GM18499 (cell line): ENCODE results near the gene BANP.
A peak's percentile ranks its signal among the peaks of the same experiment; 100 is the strongest.
"Not testable (repeated sequence)": the region's sequence is repeated elsewhere in the genome, so short reads cannot be mapped to it uniquely, and the experiment has no call there.

Experiments used
- ATAC-seq: cut with Tn5 transposase; IDR thresholded peaks from one replicate; pipeline ENCODE4 v1.9.1; 2021; ENCODE audit warnings: moderate number of reproducible peaks; ENCODE audit not compliant: insufficient read depth, unreplicated experiment

Gene BANP, protein sequence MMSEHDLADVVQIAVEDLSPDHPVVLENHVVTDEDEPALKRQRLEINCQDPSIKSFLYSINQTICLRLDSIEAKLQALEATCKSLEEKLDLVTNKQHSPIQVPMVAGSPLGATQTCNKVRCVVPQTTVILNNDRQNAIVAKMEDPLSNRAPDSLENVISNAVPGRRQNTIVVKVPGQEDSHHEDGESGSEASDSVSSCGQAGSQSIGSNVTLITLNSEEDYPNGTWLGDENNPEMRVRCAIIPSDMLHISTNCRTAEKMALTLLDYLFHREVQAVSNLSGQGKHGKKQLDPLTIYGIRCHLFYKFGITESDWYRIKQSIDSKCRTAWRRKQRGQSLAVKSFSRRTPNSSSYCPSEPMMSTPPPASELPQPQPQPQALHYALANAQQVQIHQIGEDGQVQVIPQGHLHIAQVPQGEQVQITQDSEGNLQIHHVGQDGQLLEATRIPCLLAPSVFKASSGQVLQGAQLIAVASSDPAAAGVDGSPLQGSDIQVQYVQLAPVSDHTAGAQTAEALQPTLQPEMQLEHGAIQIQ

DNA sequence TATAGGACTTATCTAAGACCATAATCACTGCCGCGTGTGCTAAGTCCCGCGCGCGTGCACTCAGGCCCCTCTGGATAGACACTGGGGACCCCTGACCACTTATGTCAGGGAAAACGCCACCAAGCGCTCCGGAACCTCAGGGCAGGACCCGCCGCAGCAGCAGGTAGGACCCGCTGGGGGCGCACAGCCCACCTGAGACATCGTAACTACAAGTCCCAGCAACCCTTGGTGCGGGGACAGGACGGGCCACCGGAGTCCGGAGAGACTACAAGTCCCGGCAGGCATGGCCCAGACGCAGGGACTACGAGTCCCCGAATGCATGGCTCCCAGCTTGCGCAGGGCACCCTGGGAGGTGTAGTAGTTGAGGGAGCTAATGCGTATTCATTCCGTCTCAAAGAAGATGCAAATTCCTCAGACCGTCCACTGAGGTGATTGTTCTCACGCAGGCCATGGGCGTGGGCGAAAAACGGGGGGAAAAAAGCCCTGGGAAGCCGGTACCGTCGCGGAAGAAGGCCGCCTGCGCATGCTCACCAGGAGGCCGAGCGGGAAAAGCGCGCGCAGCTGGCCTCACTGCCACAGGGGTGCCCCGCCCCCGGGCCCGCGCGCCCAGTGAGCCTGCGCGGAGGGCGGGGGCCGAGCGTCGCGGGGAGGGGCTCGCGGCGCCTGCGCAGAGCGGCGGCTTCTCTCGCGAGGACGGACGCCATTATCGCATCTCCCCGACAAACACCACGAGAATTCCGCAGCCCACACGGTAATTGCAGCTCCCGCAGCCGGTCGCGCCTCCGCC lies at the start of gene BANP:
BANP (plus strand) TSS at position 670 of the 787 bp plus-strand sequence. CDS start 23,682 bp downstream, outside the sequence.
- peak; percentile 67 for ATAC-seq

DNA sequence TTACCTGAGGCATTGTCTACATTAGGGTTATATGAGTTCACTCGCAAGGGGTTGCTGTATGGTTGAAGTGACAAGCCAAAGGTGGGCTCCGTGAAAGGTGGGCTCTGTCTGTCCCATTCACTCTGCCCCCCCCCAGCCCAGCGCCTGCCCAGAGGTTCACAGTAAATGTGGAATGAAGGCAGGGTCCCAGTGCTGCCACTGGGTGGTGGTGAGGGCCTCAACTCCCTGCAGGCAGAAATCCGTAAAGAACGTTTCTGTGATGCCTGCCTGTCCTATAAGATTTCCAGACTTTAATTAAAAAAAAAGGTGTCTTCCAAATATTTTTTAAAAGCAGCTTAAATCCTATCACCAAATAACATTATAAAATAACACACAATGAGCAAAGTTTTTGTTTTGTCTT lies 46.3 kb upstream of the BANP start:
- ATAC-seq = not testable (repeated sequence)

DNA sequence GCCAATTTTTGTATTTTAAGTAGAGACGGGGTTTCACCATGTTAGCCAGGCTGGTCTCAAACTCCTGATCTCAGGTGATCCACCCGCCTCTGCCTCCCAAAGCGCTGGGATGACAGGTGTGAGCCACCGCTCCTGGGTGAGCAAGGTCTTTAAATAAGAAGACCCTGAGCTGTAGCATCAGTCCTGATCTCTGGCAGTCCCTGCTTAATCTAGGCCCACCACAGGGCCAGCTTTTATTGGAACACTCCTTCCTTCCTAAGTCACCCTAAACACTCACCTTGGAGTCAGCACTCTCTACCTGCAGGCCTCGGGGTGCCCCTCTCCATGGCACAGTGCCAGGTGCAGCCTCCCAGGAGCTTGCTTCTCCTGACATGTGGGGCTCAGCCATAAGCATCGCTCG lies 45.7 kb upstream of the BANP start:
- not testable (repeated sequence) for ATAC-seq

DNA sequence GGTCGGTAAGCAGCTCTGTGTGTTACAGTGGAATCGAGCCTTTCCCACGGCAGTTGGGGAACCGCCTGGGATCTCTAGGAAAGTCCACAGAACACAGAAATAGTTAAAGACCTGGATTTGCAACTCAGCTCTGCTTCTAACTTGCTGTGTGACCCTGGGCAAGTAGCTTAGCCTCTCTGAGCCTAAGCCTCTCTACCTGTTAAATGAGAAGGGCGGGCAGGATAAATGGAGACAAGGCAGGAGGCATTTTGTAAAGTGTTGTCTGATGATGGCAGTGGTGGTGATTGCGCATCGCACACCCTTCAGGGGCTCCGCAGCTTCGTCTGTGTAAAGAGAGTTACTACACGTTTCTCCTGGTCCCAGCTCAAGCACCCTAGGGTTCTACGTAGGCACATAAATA lies 43.1 kb upstream of the BANP start:
- ATAC-seq = not testable (repeated sequence)

DNA sequence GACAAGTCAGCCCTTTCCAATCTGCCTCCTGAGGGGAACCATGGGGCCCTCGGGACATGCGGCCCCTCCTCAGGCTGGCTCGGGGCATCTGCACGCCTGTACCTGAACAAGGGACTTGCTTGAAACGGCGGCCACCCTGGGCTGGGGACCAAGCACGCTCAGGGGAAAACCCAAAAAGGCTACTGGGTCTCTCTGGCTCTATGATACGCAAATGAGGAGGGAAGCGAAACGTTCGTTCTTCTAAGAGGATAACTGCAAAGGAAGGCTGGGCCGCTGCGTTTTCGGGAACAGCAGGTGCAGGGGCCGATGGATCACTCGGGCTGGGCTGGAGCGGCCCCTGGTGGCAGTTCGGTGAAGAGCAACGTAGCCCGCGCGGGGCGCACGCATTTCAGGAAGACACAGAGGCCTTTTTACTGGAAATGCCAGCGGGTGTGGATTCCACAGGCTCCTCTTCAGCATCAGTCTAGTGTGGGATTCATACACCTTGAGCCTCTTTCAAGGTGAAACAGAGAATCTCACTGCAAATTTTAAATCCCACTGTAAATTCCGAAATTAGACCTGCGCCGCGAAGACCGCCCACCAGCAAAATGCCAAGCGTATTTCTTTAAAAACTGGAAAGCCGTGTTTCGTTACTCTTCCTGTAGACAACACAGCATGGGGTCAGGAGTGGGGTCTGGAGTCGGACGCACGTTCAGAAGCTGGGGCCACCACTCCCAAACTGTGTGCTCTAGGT lies 41.9 kb upstream of the BANP start:
- not testable (repeated sequence) for ATAC-seq

DNA sequence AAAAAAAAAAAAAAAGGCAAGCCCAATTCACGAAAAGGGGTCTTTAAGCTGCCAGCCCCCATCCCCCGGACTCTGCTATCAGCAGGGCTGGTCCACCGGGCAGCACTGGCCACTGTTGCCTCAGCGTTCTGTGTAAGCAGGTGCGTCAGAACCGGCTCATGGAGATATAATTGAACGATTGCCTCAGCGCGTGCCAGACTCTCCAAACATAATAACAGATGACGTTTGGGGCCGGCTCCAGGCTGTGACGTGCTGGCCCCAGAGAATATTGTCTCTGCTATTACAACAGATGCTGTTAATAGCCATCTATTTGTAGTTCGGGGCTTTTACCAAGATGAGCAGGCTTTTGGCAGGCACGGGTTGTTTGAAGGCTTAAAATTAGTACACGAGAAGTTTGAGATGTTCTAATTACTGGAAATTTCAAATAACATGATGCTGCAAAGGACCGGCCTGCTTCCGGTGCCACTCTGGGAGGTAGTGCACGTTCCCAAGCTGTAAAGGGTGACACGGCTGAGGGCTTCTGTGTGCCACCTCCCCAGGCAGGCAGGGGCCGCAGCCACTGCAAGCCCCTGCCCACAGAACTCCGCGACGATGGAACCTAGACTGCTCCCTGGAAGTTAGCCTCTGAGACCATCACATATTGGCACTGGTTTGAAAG lies 40.0 kb upstream of the BANP start:
- ATAC-seq = not testable (repeated sequence)

DNA sequence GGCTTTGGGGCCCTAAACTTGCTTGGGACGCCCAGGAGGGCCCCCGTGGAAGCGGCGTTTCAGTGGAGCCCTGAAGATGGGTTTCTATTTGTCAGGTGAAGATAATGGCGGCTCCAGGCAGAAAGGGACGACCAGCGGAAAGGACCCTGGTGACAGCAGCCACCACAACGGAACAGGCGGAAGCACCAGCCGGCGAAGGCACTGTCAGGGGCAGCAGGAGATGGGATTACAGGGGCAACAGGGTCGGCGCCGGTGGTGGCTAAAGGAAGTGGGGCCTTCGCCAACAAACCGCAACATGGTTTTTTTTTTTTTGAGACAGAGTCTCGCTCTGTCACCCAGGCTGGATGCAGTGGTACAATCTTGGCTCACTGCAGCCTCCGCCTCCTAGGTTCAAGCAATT lies 38.5 kb upstream of the BANP start:
- ATAC-seq = not testable (repeated sequence)

DNA sequence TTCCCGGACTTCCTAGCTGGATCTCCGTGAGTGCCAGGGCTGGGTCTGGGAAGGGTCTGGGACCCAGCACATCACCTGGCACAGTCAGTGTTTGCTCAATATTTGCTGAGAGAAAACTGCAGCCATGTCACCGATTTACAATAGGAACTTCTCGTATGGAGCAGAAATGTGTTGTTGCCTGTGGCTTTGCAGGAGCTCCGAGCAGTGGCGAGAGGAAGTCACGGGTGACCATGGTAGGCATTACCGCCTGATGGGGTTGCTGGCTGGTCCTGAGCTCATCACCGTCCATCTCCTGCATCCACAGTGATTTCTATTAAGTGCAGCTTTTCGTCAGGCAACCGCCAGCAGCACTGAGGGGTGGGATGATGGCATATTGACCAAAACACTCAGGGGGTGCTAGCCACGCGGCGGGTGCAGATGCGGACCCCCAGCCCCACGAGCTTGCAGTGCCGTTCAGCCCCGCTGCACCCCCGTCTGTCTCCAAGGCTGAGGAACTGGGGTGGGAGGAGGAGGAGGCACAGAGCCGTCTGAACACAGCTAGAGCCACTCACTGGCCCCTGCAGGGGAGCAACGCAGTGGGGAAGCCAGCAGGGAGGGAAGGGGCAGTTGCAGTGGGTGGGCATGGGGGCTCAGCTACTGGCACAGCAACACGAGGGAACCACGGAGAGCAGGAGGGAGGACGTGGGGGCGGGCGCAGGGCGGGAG lies 37.1 kb upstream of the BANP start:
- ATAC-seq = not testable (repeated sequence)

DNA sequence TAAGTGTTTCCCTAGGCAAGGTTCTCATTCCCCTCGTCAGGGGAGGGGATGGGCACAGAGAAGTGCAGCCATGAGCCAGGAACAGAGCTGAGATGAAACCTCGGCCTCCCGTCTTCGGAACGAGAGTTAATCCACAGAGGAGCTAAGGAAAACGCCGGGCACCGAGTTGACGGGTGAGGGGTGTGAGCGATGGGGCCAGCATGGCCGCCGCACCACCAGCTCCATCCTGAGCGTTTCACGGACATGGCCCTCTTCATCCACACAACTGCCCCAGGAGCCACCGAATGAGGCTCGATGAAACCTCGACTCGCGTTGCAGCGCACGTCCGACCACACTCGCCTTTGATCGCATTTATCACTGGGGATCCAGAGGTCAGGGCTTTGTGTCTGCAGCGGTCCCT lies 36.4 kb upstream of the BANP start:
- ATAC-seq = no peak

DNA sequence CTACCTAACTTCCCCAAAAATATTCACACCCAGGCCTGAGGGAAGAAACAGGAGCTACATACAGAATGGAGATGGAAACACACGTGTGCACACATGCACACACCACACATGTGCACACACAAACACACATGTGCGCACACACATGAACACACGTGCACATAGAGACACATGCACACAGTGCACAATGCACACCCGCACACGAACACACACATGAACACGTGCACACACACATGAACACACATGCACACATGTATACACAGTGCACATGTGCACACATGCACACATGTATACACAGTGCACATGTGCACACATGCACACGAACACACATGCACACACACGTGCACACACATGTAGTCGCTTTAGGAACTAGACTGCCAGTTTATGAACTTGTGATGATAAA lies 33.7 kb upstream of the BANP start:
- no peak for ATAC-seq

DNA sequence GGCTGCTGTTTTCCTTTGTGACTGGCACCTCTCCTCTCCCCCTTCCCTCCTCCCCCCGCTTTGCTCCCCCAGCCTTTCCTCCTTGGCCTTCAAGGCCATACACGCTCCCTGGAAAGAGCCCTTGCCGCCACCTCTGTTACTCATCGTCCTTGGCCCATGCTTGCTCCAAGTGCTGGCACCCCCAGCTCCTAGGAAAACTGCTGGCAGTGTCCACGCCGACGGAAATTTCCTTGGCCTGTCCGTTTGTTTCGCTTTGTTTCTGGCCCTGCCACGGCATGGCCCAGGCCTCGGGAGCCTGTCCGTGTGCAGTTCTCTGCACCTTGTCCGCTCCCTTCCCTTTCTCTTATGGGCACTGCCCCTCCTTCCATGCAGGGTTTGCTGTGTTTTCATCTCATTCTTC lies 32.9 kb upstream of the BANP start:
- ATAC-seq = no peak

DNA sequence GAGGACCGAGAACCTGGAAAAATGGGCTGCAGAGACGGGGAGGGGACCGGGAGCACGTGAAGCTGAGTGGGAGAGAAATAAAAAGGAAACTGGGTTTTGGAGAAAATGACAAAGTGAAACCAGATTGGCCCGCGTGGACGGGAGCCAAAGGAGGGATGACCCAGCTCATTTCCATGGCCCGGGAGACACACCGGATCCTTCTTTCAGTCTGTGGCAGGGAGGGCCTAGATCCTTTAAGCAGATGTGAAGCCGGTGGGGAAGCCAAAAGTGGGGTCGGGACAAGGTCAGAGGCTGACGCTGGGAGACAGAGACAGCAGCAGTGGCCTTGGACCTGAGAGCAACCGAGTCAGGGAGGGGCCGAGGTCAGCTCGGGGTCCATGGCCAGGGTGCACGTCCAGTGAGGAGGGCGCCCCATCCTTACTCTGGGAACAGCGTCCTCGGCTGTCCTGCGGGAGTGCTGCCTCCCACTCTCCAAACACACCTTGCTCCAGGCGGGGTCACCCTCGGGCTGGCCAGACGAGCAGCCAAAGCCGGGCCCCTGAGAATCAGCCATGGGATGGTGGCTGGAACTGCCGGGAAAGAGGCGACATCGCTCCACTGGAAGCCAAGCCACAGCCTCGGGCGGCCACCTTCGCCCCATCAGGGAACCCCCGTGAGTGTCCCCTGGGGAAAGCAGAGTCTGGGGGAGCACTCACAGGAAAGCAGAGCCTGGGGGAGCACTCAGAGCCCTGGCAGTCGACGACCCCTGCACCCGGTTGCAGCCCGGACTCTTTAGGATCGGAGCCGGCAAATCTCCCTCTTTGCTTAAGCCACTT lies 32.2 kb upstream of the BANP start:
- ATAC-seq = no peak

DNA sequence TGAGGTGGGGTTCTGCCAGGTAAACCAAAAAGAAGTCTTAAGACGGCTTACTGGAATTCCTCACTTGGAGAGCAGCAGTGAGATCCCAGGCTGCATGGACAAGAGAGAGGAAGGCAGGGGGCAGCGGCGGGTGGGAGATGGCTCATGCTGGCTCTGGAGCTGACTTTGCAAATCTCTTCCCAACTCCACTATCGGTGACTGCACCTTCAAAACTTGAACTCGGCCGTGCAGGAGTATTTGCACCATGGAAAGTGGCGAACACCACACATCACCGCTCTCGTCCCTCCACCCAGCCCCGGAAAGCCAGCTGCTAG lies 31.6 kb upstream of the BANP start:
- ATAC-seq = no peak

DNA sequence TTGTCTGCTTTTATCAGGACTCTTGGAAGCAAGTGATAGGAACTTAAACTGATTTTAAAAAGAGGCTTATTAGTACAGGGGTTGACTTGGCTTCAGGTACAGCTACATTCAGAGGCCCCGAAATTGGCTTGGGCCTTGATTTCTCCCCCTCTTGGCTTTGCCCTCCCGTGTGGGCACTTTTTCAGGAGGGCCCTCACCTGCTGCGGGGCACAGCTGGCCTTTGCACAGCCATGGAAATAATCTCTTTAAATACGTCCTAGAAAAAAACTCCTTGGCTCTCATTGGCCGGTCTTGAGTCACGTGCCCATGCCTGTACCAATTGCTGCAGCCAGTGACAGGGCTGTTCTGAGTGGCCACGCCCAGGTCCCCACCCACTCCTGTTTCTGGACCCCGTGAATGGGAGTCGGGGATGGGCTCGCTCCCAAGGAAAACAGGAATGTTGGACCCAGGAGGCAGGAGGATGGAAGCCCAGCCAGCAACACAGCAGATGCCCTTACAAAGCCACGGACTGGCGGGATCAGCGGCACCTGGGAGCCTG lies 29.9 kb upstream of the BANP start:
- ATAC-seq = no peak

DNA sequence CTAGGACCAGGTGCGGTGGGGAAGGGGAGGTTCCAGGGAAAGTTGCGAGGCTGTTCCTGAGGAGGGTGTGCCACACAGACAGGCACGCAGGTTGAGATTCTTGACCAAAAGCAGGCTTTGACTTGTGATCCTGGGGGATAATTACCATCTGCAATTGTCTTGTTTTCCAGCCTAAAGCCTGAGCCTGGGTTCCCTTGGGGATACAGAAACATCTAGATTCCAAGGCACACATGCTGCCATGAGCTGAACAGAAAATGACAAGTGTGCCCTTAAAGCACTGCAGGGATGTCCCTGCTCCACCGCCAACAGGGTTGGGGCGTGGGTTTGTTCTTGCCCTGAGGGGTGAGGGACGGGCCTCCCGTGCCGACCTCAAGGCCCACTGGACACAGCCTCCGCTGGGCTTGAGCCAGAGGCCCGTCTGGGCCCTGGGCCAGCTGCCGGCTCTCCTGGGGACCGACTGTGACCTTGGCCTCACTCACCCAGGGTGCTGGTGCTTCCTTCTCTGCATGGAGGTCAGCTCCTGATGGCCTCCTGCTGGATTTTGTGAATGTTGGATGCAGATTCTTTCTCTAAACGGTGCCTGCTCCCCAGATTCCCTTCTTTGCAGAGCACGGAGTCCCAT lies 28.9 kb upstream of the BANP start:
- ATAC-seq = no peak

DNA sequence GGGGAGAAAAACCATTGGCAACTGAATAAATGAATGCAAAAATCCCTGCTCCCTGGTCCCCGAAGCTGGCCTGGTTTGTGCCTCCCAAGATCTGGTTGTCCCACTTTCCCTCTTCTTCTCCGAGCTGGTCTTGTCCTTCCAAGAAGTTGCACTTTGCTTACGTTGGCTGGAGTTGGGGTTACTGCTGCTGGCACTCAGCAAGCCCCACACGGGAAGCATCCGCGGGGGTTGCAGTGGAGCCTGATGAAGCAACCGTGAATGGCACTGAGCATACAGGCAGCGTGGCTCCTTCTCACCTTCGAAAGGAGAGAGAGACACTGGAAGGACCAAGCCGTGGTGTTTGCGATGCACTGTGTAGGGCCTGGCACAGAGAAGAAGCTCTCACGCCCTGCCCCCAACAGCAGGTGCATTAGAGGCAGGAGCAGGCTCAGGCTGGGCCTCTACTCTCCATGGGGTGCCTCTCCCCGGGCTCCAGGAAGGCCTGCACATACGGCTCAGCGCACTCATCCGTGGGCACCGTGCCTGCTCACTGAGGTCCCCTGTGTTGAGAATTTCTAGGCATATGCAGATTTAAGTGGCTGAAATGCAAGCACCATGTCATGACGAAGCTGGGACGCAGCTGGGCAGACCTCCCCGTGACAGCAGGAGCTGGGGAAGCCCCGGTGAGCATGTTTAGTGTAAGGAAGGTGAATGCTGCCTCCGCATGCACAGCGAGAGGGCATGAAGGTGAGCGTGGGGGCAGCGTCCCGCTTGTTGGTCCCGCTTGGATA lies 27.0 kb upstream of the BANP start:
- no peak for ATAC-seq
